ENCODE measurements around the gene GALNT17. TPM values are rescaled to one million over a fixed set of nuclear protein-coding genes. Genes with fewer than 3 reads are reported as not detected.

The GALNT17 gene
- polyA plus RNA-seq, 2 of the 4 experiments (the other 2 are of a cell fraction) = not detected

DNA sequence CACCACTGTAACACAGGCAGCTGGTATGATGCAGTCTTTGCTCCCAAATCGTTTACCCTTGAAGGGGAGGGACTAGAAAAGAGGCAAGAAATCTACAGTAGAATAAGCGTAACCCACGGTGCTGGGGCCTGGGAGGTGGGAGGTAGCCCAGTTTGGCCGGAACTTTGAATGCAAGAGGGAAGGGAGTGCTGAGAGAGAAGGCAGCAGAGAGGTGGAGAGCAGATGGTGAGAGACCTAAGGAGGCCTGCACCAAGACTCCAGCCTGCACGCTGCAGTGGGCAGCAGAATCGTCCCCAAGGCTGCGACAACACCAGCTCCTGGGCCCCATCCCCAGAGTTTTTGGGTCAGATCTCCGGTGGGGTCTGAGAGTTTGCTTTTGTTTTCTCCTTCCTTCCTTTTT is 547.5 kb downstream of the GALNT17 start (continued):
- TF ChIP-seq, protein P1, sequence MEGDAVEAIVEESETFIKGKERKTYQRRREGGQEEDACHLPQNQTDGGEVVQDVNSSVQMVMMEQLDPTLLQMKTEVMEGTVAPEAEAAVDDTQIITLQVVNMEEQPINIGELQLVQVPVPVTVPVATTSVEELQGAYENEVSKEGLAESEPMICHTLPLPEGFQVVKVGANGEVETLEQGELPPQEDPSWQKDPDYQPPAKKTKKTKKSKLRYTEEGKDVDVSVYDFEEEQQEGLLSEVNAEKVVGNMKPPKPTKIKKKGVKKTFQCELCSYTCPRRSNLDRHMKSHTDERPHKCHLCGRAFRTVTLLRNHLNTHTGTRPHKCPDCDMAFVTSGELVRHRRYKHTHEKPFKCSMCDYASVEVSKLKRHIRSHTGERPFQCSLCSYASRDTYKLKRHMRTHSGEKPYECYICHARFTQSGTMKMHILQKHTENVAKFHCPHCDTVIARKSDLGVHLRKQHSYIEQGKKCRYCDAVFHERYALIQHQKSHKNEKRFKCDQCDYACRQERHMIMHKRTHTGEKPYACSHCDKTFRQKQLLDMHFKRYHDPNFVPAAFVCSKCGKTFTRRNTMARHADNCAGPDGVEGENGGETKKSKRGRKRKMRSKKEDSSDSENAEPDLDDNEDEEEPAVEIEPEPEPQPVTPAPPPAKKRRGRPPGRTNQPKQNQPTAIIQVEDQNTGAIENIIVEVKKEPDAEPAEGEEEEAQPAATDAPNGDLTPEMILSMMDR (IDR thresholded peaks at IDR 0.05) = no peak
- TF ChIP-seq TP53 (CRISPR knock-in tag; IDR thresholded peaks at IDR 0.05) (no peak), MAZ (IDR thresholded peaks at IDR 0.05; ENCODE audit: borderline replicate concordance, low read depth, low read length) (no peak), RARB (CRISPR knock-in tag; IDR thresholded peaks at IDR 0.05) (no peak), CHD4 (IDR thresholded peaks at IDR 0.05; ENCODE audit: borderline replicate concordance) (no peak)

DNA sequence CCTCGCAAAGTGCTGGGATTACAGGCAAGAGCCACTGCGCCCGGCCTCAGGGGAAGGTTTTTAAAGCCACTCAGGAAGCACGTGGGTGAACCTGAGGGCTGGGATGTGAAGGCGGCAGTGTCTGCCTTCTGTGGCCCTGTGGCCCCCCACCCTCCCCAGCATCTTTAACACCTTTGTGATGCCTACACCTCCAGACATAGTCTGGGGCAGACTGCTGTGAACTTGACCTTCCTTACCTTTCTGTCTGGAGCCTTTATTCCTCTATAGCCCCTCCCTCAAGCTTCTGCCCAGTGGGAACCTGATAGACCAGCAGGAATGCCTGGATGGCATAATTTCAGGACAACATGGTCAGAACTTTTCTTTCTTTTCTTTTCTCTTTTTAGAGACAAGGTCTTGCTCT is 550.2 kb downstream of the GALNT17 start:
- no peak overlapping the region for H3K27ac ChIP-seq
- ChIA-PET POLR2A (no interaction called here), CTCF (interaction anchor here (0.6 to 1.0 kb wide), 2 partner anchors 11 to 49 kb away, joined by 3 read pairs; no protein-coding TSS in a partner anchor)
- DNase-seq (ENCODE audit: low read depth in 1 of 2, low spot score in 1 of 2) = no peak
- ATAC-seq = no peak
- no peak overlapping the region for H3K4me2 ChIP-seq
- H3K4me3 ChIP-seq = no peak overlapping the region
- TF ChIP-seq ESRRA (IDR thresholded peaks at IDR 0.05; ENCODE audit: borderline replicate concordance, low read length) (no peak), MAZ (IDR thresholded peaks at IDR 0.05; ENCODE audit: borderline replicate concordance, low read depth, low read length) (no peak), CEBPB (IDR thresholded peaks at IDR 0.05) (no peak), MAFK (IDR thresholded peaks at IDR 0.05; ENCODE audit: partially characterized antibody) (no peak), EHF (CRISPR knock-in tag; IDR thresholded peaks at IDR 0.05) (no peak), HOXB5 (CRISPR knock-in tag; IDR thresholded peaks at IDR 0.05) (no peak), FOSB (CRISPR knock-in tag; IDR thresholded peaks at IDR 0.05) (no peak)
- WGBS (ENCODE audit: missing lambda C conversion rate) = 36% methylated on average over 5 of the region's 5 CpGs
- no peaks in the 10 kb centered on the region for H3K9me3 ChIP-seq
- H3K4me1 ChIP-seq = no peaks in the 10 kb centered on the region
- no peak for FAIRE-seq

DNA sequence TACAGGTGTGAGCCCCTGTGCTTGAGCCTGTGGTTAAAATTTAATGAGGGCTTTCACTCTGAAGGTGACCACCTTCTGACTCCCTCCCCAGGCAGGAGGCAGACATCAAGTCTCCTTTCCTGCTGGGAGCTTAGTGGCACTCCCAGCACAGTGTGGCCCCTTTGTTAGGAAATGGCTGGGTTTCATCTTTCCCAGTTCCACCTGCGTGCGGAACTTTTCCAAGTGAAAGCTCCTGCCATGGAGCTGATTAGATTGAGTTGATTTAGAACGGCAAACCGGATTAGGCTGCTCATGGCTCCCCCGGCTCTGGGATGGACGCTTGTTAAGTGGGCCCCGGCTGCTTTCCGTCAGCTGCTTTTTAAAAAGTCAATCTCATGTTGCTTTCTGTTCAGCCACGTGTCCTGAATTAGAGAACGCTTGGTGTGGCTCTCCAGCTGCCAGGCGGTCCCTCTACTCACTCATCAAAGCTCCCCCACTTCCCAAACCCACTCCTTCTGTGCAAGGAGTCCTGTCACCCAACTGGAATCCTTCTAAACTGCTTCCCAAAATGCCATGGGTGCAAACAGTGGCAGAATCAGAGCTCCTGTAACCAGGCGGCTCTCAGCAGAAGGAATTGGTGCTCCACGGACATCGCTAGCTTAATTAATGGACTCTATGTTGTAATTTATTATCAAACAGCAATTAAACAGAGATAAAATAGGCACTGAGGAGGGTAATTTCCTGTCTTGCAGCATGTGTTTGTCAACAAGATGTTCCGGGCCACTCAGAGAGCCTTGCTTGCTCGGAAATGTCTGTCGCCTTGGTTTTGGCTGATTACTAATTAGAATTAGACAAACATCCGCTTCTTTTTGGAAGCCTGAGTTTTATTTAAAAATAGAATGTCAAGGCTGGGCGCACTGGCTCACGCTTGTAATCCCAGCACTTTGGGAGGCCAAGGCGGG is 551.2 kb downstream of the GALNT17 start:
- TF ChIP-seq RCOR1 (IDR thresholded peaks at IDR 0.05; ENCODE audit: low read depth, low read length) (no peak), GATA3 (IDR thresholded peaks at IDR 0.05; ENCODE audit: borderline replicate concordance) (no peak), BCL3 (IDR thresholded peaks at IDR 0.05) (no peak), EHMT2 (IDR thresholded peaks at IDR 0.05; ENCODE audit: low read depth) (no peak), RNF2 (IDR thresholded peaks at IDR 0.05; ENCODE audit: borderline replicate concordance, low read depth) (no peak), POLR2A (IDR thresholded peaks at IDR 0.05; ENCODE audit: low read length) (no peak)
- no peak overlapping the region for H3K4me2 ChIP-seq
- H3K4me1 ChIP-seq = no peaks in the 10 kb centered on the region
- WGBS (ENCODE audit: missing lambda C conversion rate) = 55% methylated on average over 17 of the region's 21 CpGs
- no peak overlapping the region for H3K27ac ChIP-seq
- no peak for ATAC-seq
- DNase-seq (ENCODE audit: low read depth in 1 of 2, low spot score in 1 of 2) = no peak
- no peaks in the 10 kb centered on the region for H3K9me3 ChIP-seq
- POLR2A ChIA-PET = no interaction called here
- no peak overlapping the region for H3K4me3 ChIP-seq
- CTCF ChIA-PET = interaction anchor here (1.0 kb wide), 1 partner anchor 48 kb away, joined by 3 read pairs; no protein-coding TSS in a partner anchor
- no peak for FAIRE-seq

- ChIA-PET CTCF (no interaction called here), POLR2A (no interaction called here)
- Histone ChIP-seq H3K4me2 (no peak overlapping the region), H3K9me3 (no peaks in the 10 kb centered on the region; the same call in 2 of the 3 replicates), H3K4me3 (no peak overlapping the region), H3K27ac (no peak overlapping the region), H3K4me1 (no peaks in the 10 kb centered on the region)
- no peak for DNase-seq (ENCODE audit: low read depth in 1 of 2, low spot score in 1 of 2)
- no peak for FAIRE-seq
- no peak for ATAC-seq
- WGBS (ENCODE audit: missing lambda C conversion rate) = 29% methylated on average over 12 of the region's 12 CpGs
- TF ChIP-seq ZFP36 (IDR thresholded peaks at IDR 0.05; ENCODE audit: borderline replicate concordance, partially characterized antibody) = no peak
- TF ChIP-seq MAX (IDR thresholded peaks at IDR 0.05) = no peak
- TF ChIP-seq CHD2 (IDR thresholded peaks at IDR 0.05; ENCODE audit: low read length, partially characterized antibody) = no peak
- no peak for TF ChIP-seq BHLHE40 (IDR thresholded peaks at IDR 0.05; ENCODE audit: low read depth, low read length)
- no peak for TF ChIP-seq GATA3 (IDR thresholded peaks at IDR 0.05; ENCODE audit: borderline replicate concordance)
- TF ChIP-seq, protein P2, sequence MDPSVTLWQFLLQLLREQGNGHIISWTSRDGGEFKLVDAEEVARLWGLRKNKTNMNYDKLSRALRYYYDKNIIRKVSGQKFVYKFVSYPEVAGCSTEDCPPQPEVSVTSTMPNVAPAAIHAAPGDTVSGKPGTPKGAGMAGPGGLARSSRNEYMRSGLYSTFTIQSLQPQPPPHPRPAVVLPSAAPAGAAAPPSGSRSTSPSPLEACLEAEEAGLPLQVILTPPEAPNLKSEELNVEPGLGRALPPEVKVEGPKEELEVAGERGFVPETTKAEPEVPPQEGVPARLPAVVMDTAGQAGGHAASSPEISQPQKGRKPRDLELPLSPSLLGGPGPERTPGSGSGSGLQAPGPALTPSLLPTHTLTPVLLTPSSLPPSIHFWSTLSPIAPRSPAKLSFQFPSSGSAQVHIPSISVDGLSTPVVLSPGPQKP (IDR thresholded peaks at IDR 0.05; ENCODE audit: low read depth, low read length) = no peak
- no peak for TF ChIP-seq RARB (CRISPR knock-in tag; IDR thresholded peaks at IDR 0.05)
- TF ChIP-seq JUN (IDR thresholded peaks at IDR 0.05) = no peak
- TF ChIP-seq FOXS1 (CRISPR knock-in tag; IDR thresholded peaks at IDR 0.05) = no peak
- no peak for TF ChIP-seq MYC (IDR thresholded peaks at IDR 0.05; ENCODE audit: borderline replicate concordance, low read length)
Observed at GRCh38 chr7:71687286-71687685, 555.3 kb downstream of the GALNT17 start.
